HCT116 (cell line): Measurements from ENCODE around the gene DLG5. TPM values are rescaled to one million over a fixed set of nuclear protein-coding genes. Genes with fewer than 3 reads are reported as not detected.

Experiments
- ATAC-seq: fragments of 200-7000 bp; cut with Tn5 transposase; 2 replicates; pipeline ENCODE4 v1.9.1; 2020; ENCODE audit warnings: mild to moderate bottlenecking, moderate library complexity
- BruUV-seq: library from RNA; stranded (reverse); fragments of 400-500 nt; replicated peaks from 2 replicates; lab custom pipeline; 2021; lab: Mats Ljungman, UMichigan
- CTCF ChIA-PET: fragments of 300-600 bp; sonication (Branson Sonifier 250); formaldehyde crosslinking; loops from one replicate; lab custom pipeline; 2021; ENCODE audit warnings: antibody characterized with exemption; lab: Charles Lee
- POLR2A ChIA-PET: fragments of 300-600, 350-600 bp; sonication (Branson Sonifier 250); formaldehyde crosslinking; loops from one replicate; lab custom pipeline; 2021; ENCODE audit warnings: antibody characterized with exemption; lab: Charles Lee
- RAD21 ChIA-PET, 2 experiments: fragments of 300-600 bp; sonication (Branson Sonifier 250); formaldehyde crosslinking; loops; one replicate each; lab custom pipeline; 2023; ENCODE audit warnings: low total read pairs in 2 of 2; ENCODE audit not compliant: uncharacterized antibody in 2 of 2, unreplicated experiment in 2 of 2, low non-redundant PET in 1 of 2; lab: Charles Lee
- DNase-seq: peaks from one replicate; pipeline ENCODE4 v3.0.0-alpha.2; 2010; ENCODE audit warnings: low read depth, low spot score
- H2AFZ ChIP-seq: fragments of 200-600 bp; shearing (Covaris generic), sonication (generic); 2 replicates; pipeline ENCODE4 v1.6.1; 2017; ENCODE audit warnings: low read depth, mixed run types, mixed read lengths, antibody characterized with exemption, low read length; ENCODE audit not compliant: poor library complexity, severe bottlenecking
- H3K27ac ChIP-seq: 2 replicates; pipeline ENCODE4 v1.5.1; 2012; ENCODE audit warnings: low read depth, low read length
- H3K27me3 ChIP-seq: fragments of 200-600 bp; sonication (generic); 2 replicates; pipeline ENCODE4 v1.6.1; 2016; ENCODE audit warnings: mixed run types, low read length, mixed read lengths; ENCODE audit not compliant: insufficient read depth
- H3K36me3 ChIP-seq, 2 experiments: fragments of 200-500 bp in 1 of 2; fragments of 200-600 bp in 1 of 2; sonication (Bioruptor generic) in 1 of 2; sonication (generic) in 1 of 2; 2 replicates each; pipeline versions ENCODE4 v1.5.1 to v1.6.1; 2014 to 2016; ENCODE audit warnings: low read length in 2 of 2, inconsistent platforms in 1 of 2, mixed read lengths in 1 of 2, mixed run types in 1 of 2; ENCODE audit not compliant: insufficient read depth in 2 of 2, control insufficient read depth in 1 of 2
- H3K4me1 ChIP-seq, 2 experiments: fragments of 200-600 bp in 1 of 2; sonication (generic) in 1 of 2; 2 replicates each; pipeline versions ENCODE4 v1.5.1 to v1.6.1; 2012 to 2017; ENCODE audit warnings: low read length in 2 of 2, inconsistent platforms in 1 of 2, mild to moderate bottlenecking in 1 of 2, mixed read lengths in 1 of 2, mixed run types in 1 of 2, moderate library complexity in 1 of 2; ENCODE audit not compliant: insufficient read depth in 2 of 2, control insufficient read depth in 1 of 2
- H3K4me2 ChIP-seq: fragments of 200-600 bp; sonication (generic); 2 replicates; pipeline ENCODE4 v1.6.1; 2017; ENCODE audit warnings: mixed run types, low read length, mixed read lengths
- H3K4me3 ChIP-seq, 2 experiments: fragments of 200-600 bp in 1 of 2; sonication (generic) in 1 of 2; replicated peaks in 1 of 2; 2 replicates each; pipeline ENCODE4 v1.5.1; 2011 to 2016; ENCODE audit warnings: low read length in 2 of 2, control low read depth in 1 of 2, low read depth in 1 of 2, mild to moderate bottlenecking in 1 of 2, mixed read lengths in 1 of 2, mixed run types in 1 of 2
- H3K79me2 ChIP-seq: fragments of 200-600 bp; sonication (generic); 2 replicates; pipeline ENCODE4 v1.6.1; 2017; ENCODE audit warnings: mild to moderate bottlenecking, mixed run types, low read length, moderate library complexity, mixed read lengths; ENCODE audit not compliant: insufficient read depth
- H3K9ac ChIP-seq: fragments of 200-600 bp; sonication (generic); 2 replicates; pipeline ENCODE4 v1.6.1; 2016; ENCODE audit warnings: low read length, mixed read lengths
- H3K9me2 ChIP-seq: fragments of 200-600 bp; sonication (generic), shearing (Covaris generic); 2 replicates; pipeline ENCODE4 v1.6.1; 2017; ENCODE audit warnings: mixed run types, mild to moderate bottlenecking, moderate library complexity; ENCODE audit not compliant: insufficient read depth
- H3K9me3 ChIP-seq, 2 experiments: fragments of 200-500 bp in 1 of 2; fragments of 200-600 bp in 1 of 2; sonication (Bioruptor generic) in 1 of 2; sonication (generic) in 1 of 2; 2 replicates each; pipeline ENCODE4 v1.6.1; 2014 to 2017; ENCODE audit warnings: low read length in 2 of 2, mixed read lengths in 2 of 2, inconsistent platforms in 1 of 2, low read depth in 1 of 2, mild to moderate bottlenecking in 1 of 2, mixed run types in 1 of 2, moderate library complexity in 1 of 2; ENCODE audit not compliant: control insufficient read depth in 1 of 2, insufficient read depth in 1 of 2
- H4K20me1 ChIP-seq: fragments of 200-600 bp; sonication (generic), shearing (Covaris generic); 2 replicates; pipeline ENCODE4 v1.6.1; 2017; ENCODE audit warnings: mixed run types, mild to moderate bottlenecking, moderate library complexity; ENCODE audit not compliant: insufficient read depth
- EGR1 ChIP-seq: IDR thresholded peaks from 2 replicates; pipeline ENCODE4 v1.6.1; 2012; ENCODE audit warnings: low read depth
- EZH2phosphoT487 ChIP-seq: fragments of 200-600 bp; IDR thresholded peaks from 2 replicates; pipeline ENCODE4 v1.6.1; 2018; ENCODE audit warnings: antibody characterized with exemption, borderline replicate concordance
- SIN3A ChIP-seq: IDR thresholded peaks from 2 replicates; pipeline ENCODE4 v1.6.1; 2012; ENCODE audit warnings: low read depth
- intact Hi-C: fragments of 100-400 bp; cut with micrococcal nuclease; formaldehyde crosslinking; loops from 2 replicates; pipeline ENCODE4 v1.10.0; 2022
- total RNA-seq: library from RNA; stranded (reverse); gene quantifications from one replicate; pipeline ENCODE4 v1.2.1, GENCODE V29; 2021; ENCODE audit not compliant: unreplicated experiment
- TF ChIP-seq, protein P1 (sequence below): IDR thresholded peaks from 2 replicates; pipeline ENCODE4 v1.6.1; 2012
- TF ChIP-seq, protein P2 (sequence below): IDR thresholded peaks from 2 replicates; pipeline ENCODE4 v1.6.1; 2012; ENCODE audit warnings: low read depth
- TF ChIP-seq, protein P3 (sequence below): IDR thresholded peaks from 2 replicates; pipeline ENCODE4 v1.6.1; 2012
- TF ChIP-seq, protein P4 (sequence below), 3 experiments: fragments of 200-600 bp in 1 of 3; sonication (generic) in 1 of 3; IDR thresholded peaks in 2 of 3; conservative IDR thresholded peaks in 1 of 3; 2 replicates each; pipeline ENCODE4 v1.5.1; 2012 to 2017; ENCODE audit warnings: low read depth in 2 of 3, low read length in 2 of 3, antibody characterized with exemption in 1 of 3, borderline replicate concordance in 1 of 3, control low read depth in 1 of 3, mild to moderate bottlenecking in 1 of 3, mixed read lengths in 1 of 3, mixed run types in 1 of 3, moderate library complexity in 1 of 3; ENCODE audit not compliant: insufficient read depth in 1 of 3

Gene DLG5
- total RNA-seq, 1 experiment from 2014 or later = 44.8 TPM

DNA sequence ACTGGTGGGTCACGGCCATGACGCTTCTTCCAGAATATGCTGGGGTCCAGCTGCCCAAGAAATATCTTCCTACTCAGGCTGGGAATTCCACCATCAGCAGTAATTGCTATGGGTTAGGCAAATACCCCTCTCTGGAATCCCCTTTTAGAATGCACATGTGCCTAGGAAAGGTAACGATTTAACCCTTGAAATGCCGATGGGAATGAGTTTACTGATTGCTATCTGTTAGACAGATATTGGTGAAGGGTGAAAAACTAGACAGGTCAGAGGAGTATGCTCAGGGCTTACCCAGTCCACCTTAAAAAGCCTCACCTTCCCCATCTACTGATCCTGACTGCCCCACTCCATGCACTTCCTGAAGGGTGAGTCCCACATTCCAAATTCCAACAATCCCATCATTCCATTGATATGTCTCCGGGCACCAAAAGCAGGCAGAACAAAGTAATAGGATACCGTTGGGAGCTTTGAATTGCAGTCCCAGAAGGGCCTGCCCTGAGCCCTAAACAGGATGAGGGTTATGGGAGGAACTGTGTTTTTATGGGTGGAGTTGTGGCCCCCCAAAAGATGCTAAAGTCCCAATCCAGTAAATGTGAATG lies 59.3 kb downstream of the DLG5 start:
- Histone ChIP-seq H3K79me2 (peaks cover 11% of the 10 kb centered on the region; the same call in 1 of the 2 replicates), H3K27ac (no peak overlapping the region), H3K36me3 (no peaks in the 10 kb centered on the region), H2AFZ (no peak overlapping the region), H4K20me1 (0 out of 2 replicates have a peak, but pooled peaks cover under 1% of the 10 kb centered on the region), H3K4me1 (peaks cover 0 to 11% of the 10 kb centered on the region in 2 experiments; a peak in 1 of 4 replicates), H3K9me3 (no peaks in the 10 kb centered on the region), H3K9ac (no peak overlapping the region), H3K4me3 (no peak overlapping the region), H3K9me2 (no peaks in the 10 kb centered on the region), H3K27me3 (no peaks in the 10 kb centered on the region), H3K4me2 (peak overlapping the region; percentile 30)
- CTCF ChIA-PET = no interaction called here
- ATAC-seq (peak; percentile 37; the same call in 1 of the 2 replicates), DNase-seq (no peak)
- TF ChIP-seq SIN3A = no peak
- TF ChIP-seq EGR1 = no peak
- no peak for TF ChIP-seq EZH2phosphoT487
- TF ChIP-seq, protein P1, sequence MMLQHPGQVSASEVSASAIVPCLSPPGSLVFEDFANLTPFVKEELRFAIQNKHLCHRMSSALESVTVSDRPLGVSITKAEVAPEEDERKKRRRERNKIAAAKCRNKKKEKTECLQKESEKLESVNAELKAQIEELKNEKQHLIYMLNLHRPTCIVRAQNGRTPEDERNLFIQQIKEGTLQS = no peak
- TF ChIP-seq, protein P2, sequence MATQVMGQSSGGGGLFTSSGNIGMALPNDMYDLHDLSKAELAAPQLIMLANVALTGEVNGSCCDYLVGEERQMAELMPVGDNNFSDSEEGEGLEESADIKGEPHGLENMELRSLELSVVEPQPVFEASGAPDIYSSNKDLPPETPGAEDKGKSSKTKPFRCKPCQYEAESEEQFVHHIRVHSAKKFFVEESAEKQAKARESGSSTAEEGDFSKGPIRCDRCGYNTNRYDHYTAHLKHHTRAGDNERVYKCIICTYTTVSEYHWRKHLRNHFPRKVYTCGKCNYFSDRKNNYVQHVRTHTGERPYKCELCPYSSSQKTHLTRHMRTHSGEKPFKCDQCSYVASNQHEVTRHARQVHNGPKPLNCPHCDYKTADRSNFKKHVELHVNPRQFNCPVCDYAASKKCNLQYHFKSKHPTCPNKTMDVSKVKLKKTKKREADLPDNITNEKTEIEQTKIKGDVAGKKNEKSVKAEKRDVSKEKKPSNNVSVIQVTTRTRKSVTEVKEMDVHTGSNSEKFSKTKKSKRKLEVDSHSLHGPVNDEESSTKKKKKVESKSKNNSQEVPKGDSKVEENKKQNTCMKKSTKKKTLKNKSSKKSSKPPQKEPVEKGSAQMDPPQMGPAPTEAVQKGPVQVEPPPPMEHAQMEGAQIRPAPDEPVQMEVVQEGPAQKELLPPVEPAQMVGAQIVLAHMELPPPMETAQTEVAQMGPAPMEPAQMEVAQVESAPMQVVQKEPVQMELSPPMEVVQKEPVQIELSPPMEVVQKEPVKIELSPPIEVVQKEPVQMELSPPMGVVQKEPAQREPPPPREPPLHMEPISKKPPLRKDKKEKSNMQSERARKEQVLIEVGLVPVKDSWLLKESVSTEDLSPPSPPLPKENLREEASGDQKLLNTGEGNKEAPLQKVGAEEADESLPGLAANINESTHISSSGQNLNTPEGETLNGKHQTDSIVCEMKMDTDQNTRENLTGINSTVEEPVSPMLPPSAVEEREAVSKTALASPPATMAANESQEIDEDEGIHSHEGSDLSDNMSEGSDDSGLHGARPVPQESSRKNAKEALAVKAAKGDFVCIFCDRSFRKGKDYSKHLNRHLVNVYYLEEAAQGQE = no peak
- TF ChIP-seq, protein P3, sequence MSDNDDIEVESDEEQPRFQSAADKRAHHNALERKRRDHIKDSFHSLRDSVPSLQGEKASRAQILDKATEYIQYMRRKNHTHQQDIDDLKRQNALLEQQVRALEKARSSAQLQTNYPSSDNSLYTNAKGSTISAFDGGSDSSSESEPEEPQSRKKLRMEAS = no peak
- TF ChIP-seq, protein P4, sequence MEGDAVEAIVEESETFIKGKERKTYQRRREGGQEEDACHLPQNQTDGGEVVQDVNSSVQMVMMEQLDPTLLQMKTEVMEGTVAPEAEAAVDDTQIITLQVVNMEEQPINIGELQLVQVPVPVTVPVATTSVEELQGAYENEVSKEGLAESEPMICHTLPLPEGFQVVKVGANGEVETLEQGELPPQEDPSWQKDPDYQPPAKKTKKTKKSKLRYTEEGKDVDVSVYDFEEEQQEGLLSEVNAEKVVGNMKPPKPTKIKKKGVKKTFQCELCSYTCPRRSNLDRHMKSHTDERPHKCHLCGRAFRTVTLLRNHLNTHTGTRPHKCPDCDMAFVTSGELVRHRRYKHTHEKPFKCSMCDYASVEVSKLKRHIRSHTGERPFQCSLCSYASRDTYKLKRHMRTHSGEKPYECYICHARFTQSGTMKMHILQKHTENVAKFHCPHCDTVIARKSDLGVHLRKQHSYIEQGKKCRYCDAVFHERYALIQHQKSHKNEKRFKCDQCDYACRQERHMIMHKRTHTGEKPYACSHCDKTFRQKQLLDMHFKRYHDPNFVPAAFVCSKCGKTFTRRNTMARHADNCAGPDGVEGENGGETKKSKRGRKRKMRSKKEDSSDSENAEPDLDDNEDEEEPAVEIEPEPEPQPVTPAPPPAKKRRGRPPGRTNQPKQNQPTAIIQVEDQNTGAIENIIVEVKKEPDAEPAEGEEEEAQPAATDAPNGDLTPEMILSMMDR (IDR thresholded peaks at IDR 0.05 in 2 of 3, conservative IDR thresholded peaks at IDR 0.05 in 1 of 3; ENCODE audit: borderline replicate concordance in 1 of 3, insufficient read depth in 1 of 3, low read depth in 2 of 3, low read length in 2 of 3) = no peak
- intact Hi-C loops = no loop called here
- BruUV-seq = no TSS peak
- RAD21 ChIA-PET = no interaction called here
- POLR2A ChIA-PET = no interaction called here
